SU-DHL-6 (cell line): ENCODE data around the gene PSMF1.

Source experiments
- H2AFZ ChIP-seq: fragments of 200-600 bp; sonication (generic); 2 replicates; pipeline ENCODE4 v1.6.1; 2014; ENCODE audit warnings: low read depth, mild to moderate bottlenecking, moderate library complexity, mixed read lengths, antibody characterized with exemption, low read length; ENCODE audit not compliant: severe bottlenecking
- H3F3A ChIP-seq: fragments of 200-600 bp; shearing (Covaris generic); 2 replicates; pipeline ENCODE4 v1.6.0; 2016; ENCODE audit warnings: antibody characterized with exemption, mild to moderate bottlenecking; ENCODE audit not compliant: insufficient read depth
- H3K27ac ChIP-seq: fragments of 200-600 bp; sonication (generic); 2 replicates; pipeline ENCODE4 v1.5.1; 2016; ENCODE audit warnings: low read depth, mild to moderate bottlenecking, low read length, moderate library complexity, mixed read lengths
- H3K27me3 ChIP-seq: fragments of 200-600 bp; sonication (generic), shearing (Covaris generic); 2 replicates; pipeline ENCODE4 v1.6.0; 2014; ENCODE audit warnings: mild to moderate bottlenecking, low read length
- H3K36me3 ChIP-seq: fragments of 200-600 bp; sonication (generic); 2 replicates; pipeline ENCODE4 v1.6.1; 2014; ENCODE audit warnings: mild to moderate bottlenecking, low read length, mixed read lengths
- H3K4me2 ChIP-seq: fragments of 300-600, 200-600 bp; shearing (Covaris generic), sonication (generic); 2 replicates; pipeline ENCODE4 v1.6.0; 2014; ENCODE audit warnings: low read length, low read depth, mild to moderate bottlenecking; ENCODE audit not compliant: poor library complexity, severe bottlenecking
- H3K4me3 ChIP-seq: fragments of 200-600 bp; sonication (generic); 2 replicates; pipeline ENCODE4 v1.5.1; 2014; ENCODE audit warnings: antibody characterized with exemption, low read length, mild to moderate bottlenecking, mixed read lengths; ENCODE audit not compliant: insufficient read depth, poor library complexity, severe bottlenecking
- H3K79me2 ChIP-seq: fragments of 200-600 bp; sonication (generic); 2 replicates; pipeline ENCODE4 v1.6.1; 2014; ENCODE audit warnings: mild to moderate bottlenecking, low read length, moderate library complexity; ENCODE audit not compliant: insufficient read depth
- H3K9ac ChIP-seq: fragments of 200-600 bp; sonication (generic); 2 replicates; pipeline ENCODE4 v1.7.0; 2014; ENCODE audit warnings: mild to moderate bottlenecking, low read length
- H3K9me2 ChIP-seq: fragments of 200-600 bp; sonication (generic); replicated peaks from 2 replicates; pipeline ENCODE4 v1.6.1; 2014; ENCODE audit warnings: low read length; ENCODE audit not compliant: insufficient read depth
- H3K9me3 ChIP-seq: fragments of 200-600 bp; sonication (generic); 2 replicates; pipeline ENCODE4 v1.6.1; 2014; ENCODE audit warnings: low read length, mixed read lengths; ENCODE audit not compliant: insufficient read depth
- H4K20me1 ChIP-seq: fragments of 200-600 bp; sonication (generic); 2 replicates; pipeline ENCODE4 v1.6.1; 2014; ENCODE audit warnings: low read depth, mild to moderate bottlenecking, antibody characterized with exemption, low read length, moderate library complexity, mixed read lengths
- CTCF ChIP-seq: fragments of 200-600 bp; sonication (generic); IDR thresholded peaks from one replicate; pipeline ENCODE4 v1.5.1; 2017; ENCODE audit warnings: antibody characterized with exemption, mild to moderate bottlenecking, low read length, moderate library complexity; ENCODE audit not compliant: insufficient read depth, poor library complexity, severe bottlenecking
- EZH2phosphoT487 ChIP-seq: fragments of 200-600 bp; sonication (generic), shearing (Covaris generic); conservative IDR thresholded peaks from 2 replicates; pipeline ENCODE4 v1.6.1; 2018; ENCODE audit warnings: mild to moderate bottlenecking, antibody characterized with exemption, low read length, moderate library complexity, mixed read lengths

PSMF1 gene

GRCh38 chr20:1190847-1191246 is 72.4 kb downstream of the PSMF1 start:
- no peaks in the 10 kb centered on the region for H3F3A ChIP-seq

DNA sequence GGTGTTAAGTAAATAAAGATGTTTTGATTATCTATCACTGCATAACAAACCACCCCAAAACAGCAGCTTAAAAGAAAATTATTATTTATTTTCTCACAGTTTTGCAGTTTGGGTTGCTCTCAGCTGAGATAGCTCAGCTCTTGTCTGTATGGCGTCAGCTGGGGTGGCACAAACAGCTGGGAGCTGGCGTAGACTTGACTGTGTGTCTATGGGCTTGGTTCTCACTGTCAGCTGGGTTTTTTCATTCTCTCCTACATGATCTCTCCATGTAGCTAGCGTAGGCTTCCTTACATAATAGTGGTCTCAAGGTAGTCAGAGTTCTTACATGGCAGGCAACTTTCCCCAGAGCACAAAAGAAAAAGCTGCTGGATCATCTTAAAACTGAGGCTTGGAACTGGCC is 72.9 kb downstream of the PSMF1 start:
- Histone ChIP-seq H3K27ac (no peak overlapping the region), H3F3A (no peaks in the 10 kb centered on the region), H3K27me3 (no peaks in the 10 kb centered on the region), H3K79me2 (no peaks in the 10 kb centered on the region), H3K4me2 (no peak overlapping the region), H3K9me3 (no peaks in the 10 kb centered on the region), H2AFZ (no peak overlapping the region), H3K9ac (no peak overlapping the region), H3K9me2 (no peaks in the 10 kb centered on the region), H3K4me3 (no peak overlapping the region), H3K36me3 (no peaks in the 10 kb centered on the region), H4K20me1 (no peaks in the 10 kb centered on the region)
- TF ChIP-seq CTCF = no peak
- TF ChIP-seq EZH2phosphoT487 = no peak

More at GRCh38 chr20:1190847-1191246, 72.4 kb downstream of the PSMF1 start:
- Histone ChIP-seq H3K4me3 (no peak overlapping the region), H3K27ac (no peak overlapping the region), H3K36me3 (no peaks in the 10 kb centered on the region), H3K27me3 (no peaks in the 10 kb centered on the region), H3K9ac (no peak overlapping the region), H3K4me2 (no peak overlapping the region), H3K79me2 (no peaks in the 10 kb centered on the region), H3K9me2 (no peaks in the 10 kb centered on the region), H3K9me3 (no peaks in the 10 kb centered on the region), H4K20me1 (no peaks in the 10 kb centered on the region), H2AFZ (no peak overlapping the region)
- TF ChIP-seq EZH2phosphoT487 (no peak), CTCF (no peak)

- Histone ChIP-seq H4K20me1 (no peaks in the 10 kb centered on the region), H3F3A (no peaks in the 10 kb centered on the region), H3K27me3 (no peaks in the 10 kb centered on the region), H3K36me3 (no peaks in the 10 kb centered on the region), H3K4me3 (no peak overlapping the region), H2AFZ (no peak overlapping the region), H3K4me2 (no peak overlapping the region), H3K27ac (no peak overlapping the region), H3K9me3 (no peaks in the 10 kb centered on the region), H3K9me2 (no peaks in the 10 kb centered on the region), H3K9ac (no peak overlapping the region), H3K79me2 (no peaks in the 10 kb centered on the region)
- TF ChIP-seq EZH2phosphoT487 = no peak
- TF ChIP-seq CTCF = no peak
Measured at GRCh38 chr20:1195226-1195625, 76.8 kb downstream of the PSMF1 start.

DNA sequence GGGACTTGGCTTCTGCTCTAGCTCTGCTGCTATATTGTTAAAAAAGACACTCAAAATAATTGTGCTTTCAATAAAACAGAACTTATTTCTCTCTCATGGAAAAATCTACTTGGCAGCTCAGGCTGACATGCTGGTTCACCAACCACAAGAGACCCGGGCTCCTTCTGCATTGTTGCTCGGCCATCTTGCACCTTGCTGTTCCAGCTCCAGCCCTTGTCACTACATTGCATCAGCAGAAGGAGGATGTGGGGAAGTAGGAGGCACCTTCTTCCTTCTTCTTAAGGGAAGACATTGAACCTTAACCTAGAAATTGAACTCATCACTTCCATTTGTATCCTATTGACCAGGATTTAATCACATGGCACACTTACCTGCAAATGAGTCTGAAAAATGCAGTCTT is 78.2 kb downstream of the PSMF1 start:
- H3K4me2 ChIP-seq = no peak overlapping the region
- H2AFZ ChIP-seq = no peak overlapping the region
- no peak overlapping the region for H3K9ac ChIP-seq
- H3K4me3 ChIP-seq = no peak overlapping the region
- no peaks in the 10 kb centered on the region for H3K79me2 ChIP-seq
- no peaks in the 10 kb centered on the region for H3K27me3 ChIP-seq
- no peaks in the 10 kb centered on the region for H3F3A ChIP-seq
- no peak overlapping the region for H3K27ac ChIP-seq
- no peaks in the 10 kb centered on the region for H4K20me1 ChIP-seq
- H3K36me3 ChIP-seq = no peaks in the 10 kb centered on the region
- no peaks in the 10 kb centered on the region for H3K9me3 ChIP-seq
- no peak for TF ChIP-seq EZH2phosphoT487
- TF ChIP-seq CTCF = no peak
- H3K9me2 ChIP-seq = no peaks in the 10 kb centered on the region
